AG04450 (cell line): Measurements from ENCODE around the gene IFNA13. TPM values are rescaled to one million over a fixed set of nuclear protein-coding genes. Genes with fewer than 3 reads are reported as not detected.

Experiments used
- CTCF ChIA-PET: fragments of 300-600, 350-600 bp; formaldehyde crosslinking; extraction: SDS; loops from one replicate; lab custom pipeline; 2022; ENCODE audit warnings: antibody characterized with exemption, inconsistent platforms; lab: Charles Lee
- POLR2A ChIA-PET: fragments of 350-600 bp; formaldehyde crosslinking; extraction: SDS; loops from one replicate; lab custom pipeline; 2021; ENCODE audit warnings: antibody characterized with exemption, inconsistent platforms; lab: Yijun Ruan, JAX
- DNase-seq: peaks from one replicate; pipeline ENCODE4 v3.0.0-alpha.2; 2011; ENCODE audit warnings: low read depth, low spot score
- H3K27ac ChIP-seq: one replicate; pipeline ENCODE4 v1.5.1; 2012; ENCODE audit warnings: low read depth, low read length, control low read depth
- H3K27me3 ChIP-seq: one replicate; pipeline ENCODE4 v1.6.0; 2012; ENCODE audit warnings: low read length; ENCODE audit not compliant: control insufficient read depth, insufficient read depth
- H3K4me3 ChIP-seq: 2 replicates; pipeline ENCODE4 v1.5.1; 2011; ENCODE audit warnings: mild to moderate bottlenecking, low read depth, low read length, control low read depth
- H3K9me3 ChIP-seq: 2 replicates; pipeline ENCODE4 v1.5.1; 2012; ENCODE audit warnings: low read length; ENCODE audit not compliant: control insufficient read depth, insufficient read depth
- polyA plus RNA-seq: library from polyadenylated mRNA; depleted of rRNA; stranded (reverse); fragments of >200 nt; gene quantifications from 2 replicates; pipeline ENCODE4 v1.2.3, GENCODE V29; 2011
- TF ChIP-seq, protein P1 (sequence below): IDR thresholded peaks from 2 replicates; pipeline ENCODE4 v1.5.1; 2011; ENCODE audit warnings: low read depth, low read length, control low read depth, inconsistent platforms

IFNA13 gene
- polyA plus RNA-seq, 1 experiment: not detected

DNA sequence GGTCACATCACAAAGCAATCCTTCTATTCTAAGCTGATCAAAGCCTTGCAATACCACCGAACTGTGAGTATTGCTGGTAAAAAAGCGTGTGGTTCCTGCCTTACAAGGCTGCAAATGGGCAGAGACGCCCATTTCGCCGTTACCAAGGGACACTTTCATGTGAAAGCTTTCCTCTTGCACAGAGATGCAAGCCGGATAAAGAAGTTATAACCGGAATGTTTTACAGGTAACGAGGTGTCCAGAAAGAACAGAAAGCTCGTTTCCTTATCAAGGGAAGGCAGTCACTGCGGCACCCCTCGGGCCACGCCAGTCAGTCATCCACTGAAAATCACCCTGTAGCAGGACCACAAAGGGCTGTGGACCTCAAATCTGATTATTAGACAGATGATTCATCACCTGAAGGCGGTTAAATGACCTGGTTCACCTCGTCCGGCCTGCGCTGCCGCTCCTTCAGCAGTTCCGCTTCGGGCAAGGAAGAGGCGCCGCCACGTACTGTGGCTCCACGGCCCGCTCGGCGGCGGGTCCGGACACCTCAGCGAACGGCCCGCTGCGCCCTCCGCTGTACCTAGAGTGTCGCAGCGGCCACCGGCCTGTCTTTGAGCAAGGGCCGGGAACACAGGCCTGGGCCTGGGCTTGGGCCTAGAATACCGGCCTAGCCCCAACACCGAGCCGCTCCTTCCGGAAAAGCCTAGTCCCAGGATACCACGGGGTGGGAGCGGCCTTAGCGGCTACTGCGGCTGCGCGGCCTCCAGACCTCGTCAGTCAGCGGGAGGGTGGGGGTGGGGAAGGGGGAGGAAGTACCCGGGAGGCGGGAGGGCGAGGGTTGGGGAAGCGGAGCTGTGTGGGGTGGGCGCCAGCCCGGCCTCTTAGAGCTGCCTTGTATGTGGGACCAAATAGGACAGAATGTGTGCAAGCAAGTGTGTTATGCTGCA, 32.9 kb downstream of the IFNA13 start, which contains the start of gene KLHL9:
Gene KLHL9 (minus strand): TSS at position 704 of the 932 bp plus-strand sequence. CDS start 545 bp downstream, at position 159.
- H3K9me3 ChIP-seq: no peaks in the 10 kb centered on the region; the same call in 1 of the 2 replicates
- DNase-seq: peak; percentile 82
- POLR2A ChIA-PET: interaction anchor here (1.2 kb wide), 1 partner anchor 9 kb away, joined by 5 read pairs; no protein-coding TSS in a partner anchor
- H3K4me3 ChIP-seq: peak within 1 kb of the TSS; percentile 84
- H3K27me3 ChIP-seq: no peaks in the 10 kb centered on the region
- TF ChIP-seq, protein P1, sequence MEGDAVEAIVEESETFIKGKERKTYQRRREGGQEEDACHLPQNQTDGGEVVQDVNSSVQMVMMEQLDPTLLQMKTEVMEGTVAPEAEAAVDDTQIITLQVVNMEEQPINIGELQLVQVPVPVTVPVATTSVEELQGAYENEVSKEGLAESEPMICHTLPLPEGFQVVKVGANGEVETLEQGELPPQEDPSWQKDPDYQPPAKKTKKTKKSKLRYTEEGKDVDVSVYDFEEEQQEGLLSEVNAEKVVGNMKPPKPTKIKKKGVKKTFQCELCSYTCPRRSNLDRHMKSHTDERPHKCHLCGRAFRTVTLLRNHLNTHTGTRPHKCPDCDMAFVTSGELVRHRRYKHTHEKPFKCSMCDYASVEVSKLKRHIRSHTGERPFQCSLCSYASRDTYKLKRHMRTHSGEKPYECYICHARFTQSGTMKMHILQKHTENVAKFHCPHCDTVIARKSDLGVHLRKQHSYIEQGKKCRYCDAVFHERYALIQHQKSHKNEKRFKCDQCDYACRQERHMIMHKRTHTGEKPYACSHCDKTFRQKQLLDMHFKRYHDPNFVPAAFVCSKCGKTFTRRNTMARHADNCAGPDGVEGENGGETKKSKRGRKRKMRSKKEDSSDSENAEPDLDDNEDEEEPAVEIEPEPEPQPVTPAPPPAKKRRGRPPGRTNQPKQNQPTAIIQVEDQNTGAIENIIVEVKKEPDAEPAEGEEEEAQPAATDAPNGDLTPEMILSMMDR: no peak
- peak within 1 kb of the TSS; percentile 81 for H3K27ac ChIP-seq
- CTCF ChIA-PET: interaction anchor here (1.1 to 3.8 kb wide), 7 partner anchors 9 to 454 kb away, joined by 3 to 28 read pairs (median 4); no protein-coding TSS in a partner anchor

DNA sequence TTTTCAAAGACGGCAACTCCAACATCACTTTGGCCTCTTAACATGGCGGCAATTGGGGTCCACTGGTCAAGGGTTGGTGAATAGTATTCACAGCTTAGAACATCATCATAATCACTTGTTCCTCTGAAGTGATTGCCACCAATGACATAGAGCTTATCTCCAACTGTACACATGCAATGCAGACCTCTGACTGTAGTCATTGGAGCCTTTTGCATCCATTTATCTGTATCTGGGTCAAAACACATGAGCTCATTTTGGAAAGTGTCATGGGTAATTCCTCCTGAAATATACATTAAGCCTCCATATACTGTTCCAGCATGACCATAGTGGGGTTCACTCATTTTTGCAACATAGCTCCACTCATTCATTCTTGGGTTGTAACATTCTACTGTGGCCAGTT, 34.6 kb downstream of the IFNA13 start:
- TF ChIP-seq, protein P1: no peak
- ChIA-PET CTCF (interaction anchor here (1.1 to 3.8 kb wide), 6 partner anchors 7 to 458 kb away, joined by 3 to 34 read pairs (median 14); no protein-coding TSS in a partner anchor), POLR2A (no interaction called here)

DNA sequence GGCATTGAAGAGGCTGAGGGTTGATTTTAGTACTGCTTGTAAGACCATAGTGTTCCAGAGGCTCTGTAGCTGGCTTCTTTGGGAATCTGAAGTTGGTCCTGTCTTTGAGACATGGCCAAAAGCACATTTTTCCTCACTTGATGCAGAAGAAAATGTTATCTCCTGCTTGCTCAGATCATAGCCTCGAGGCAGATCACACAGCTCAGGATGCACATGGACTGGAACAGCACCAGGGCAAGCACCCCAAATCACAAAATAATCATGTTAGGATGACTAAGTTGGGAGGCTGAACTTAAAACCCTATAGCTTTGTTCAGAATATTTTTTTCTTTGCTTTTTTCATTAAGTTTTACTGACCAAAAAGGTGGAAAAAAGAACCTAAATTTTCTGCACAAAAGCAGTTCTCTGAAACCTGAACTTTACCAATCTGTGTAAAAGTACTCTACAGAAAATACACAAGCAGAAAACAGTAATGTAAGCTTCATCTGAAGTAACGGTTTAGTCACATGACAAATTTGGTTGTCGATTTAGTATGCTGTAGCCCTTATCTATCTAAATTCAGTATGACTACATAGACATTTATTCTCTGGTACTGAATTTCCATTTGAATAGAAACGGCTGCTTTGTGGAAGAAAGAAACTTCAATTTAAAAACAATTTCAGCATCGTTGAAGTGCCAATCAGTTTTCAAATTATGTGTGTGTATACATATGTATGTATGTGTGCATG, 36.0 kb downstream of the IFNA13 start:
- no peak overlapping the region for H3K27ac ChIP-seq
- ChIA-PET POLR2A (no interaction called here), CTCF (interaction anchor here (2.4 to 4.8 kb wide), 3 partner anchors 14 to 102 kb away, joined by 28 to 34 read pairs (median 29); no protein-coding TSS in a partner anchor)
- DNase-seq: no peak
- TF ChIP-seq, protein P1: no peak
- no peaks in the 10 kb centered on the region; the same call in 1 of the 2 replicates for H3K9me3 ChIP-seq
- H3K27me3 ChIP-seq: no peaks in the 10 kb centered on the region
- H3K4me3 ChIP-seq: no peak overlapping the region; the same call in 1 of the 2 replicates

More for the DNA sequence above, 34.6 kb downstream of the IFNA13 start:
- Histone ChIP-seq H3K27ac (no peak overlapping the region), H3K4me3 (no peak overlapping the region; the same call in 1 of the 2 replicates), H3K9me3 (no peaks in the 10 kb centered on the region; the same call in 1 of the 2 replicates), H3K27me3 (no peaks in the 10 kb centered on the region)
- DNase-seq: no peak

DNA sequence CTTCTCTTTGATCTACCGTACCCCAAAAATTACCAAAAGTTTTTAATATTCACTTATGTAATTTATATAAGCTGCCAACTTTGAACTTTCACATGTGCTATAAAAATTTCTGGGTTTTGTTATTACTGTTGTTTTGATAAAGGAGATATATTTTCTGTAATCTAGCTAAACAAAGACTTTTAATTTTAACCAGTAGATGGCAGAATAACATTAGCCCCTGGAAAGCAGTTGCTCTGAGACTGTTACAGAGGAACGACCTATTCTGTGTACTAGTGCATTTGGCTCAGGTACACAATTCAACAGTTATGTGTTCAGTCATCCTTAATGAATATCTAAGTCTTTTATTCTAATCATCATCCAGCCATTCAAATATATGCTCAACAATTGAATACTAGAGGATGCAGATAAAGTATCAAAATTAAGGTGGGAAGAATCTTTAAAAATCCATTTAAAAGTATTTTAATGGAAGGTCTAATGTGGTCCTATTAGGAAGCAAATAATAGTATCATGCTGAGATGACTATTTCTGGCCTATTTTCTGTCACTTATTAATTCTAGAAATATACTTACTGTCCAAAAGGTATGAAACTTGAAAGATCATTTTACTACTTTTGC, 41.2 kb downstream of the IFNA13 start:
- DNase-seq: no peak
- no peaks in the 10 kb centered on the region for H3K9me3 ChIP-seq
- TF ChIP-seq, protein P1: peak; percentile 75
- no peak overlapping the region for H3K27ac ChIP-seq
- ChIA-PET CTCF (interaction anchor here (0.6 to 2.5 kb wide), 47 partner anchors 8 to 1126 kb away, joined by 3 to 26 read pairs (median 4); partner anchors contain the start of gene KLHL9), POLR2A (interaction anchor here (1.5 kb wide), 1 partner anchor 9 kb away, joined by 5 read pairs; the partner anchor contains the start of gene KLHL9)
- no peak overlapping the region for H3K4me3 ChIP-seq
- no peaks in the 10 kb centered on the region for H3K27me3 ChIP-seq
